ENCODE data around the gene IGFBP5. TPM values are rescaled to one million over a fixed set of nuclear protein-coding genes. Genes with fewer than 3 reads are reported as not detected.

The IGFBP5 gene, protein sequence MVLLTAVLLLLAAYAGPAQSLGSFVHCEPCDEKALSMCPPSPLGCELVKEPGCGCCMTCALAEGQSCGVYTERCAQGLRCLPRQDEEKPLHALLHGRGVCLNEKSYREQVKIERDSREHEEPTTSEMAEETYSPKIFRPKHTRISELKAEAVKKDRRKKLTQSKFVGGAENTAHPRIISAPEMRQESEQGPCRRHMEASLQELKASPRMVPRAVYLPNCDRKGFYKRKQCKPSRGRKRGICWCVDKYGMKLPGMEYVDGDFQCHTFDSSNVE
- 1,000 to 10,000 TPM in 2 of 4 donors, 100 to 1,000 TPM in 2; 178 to 1,859 (median 1,369) TPM for total RNA-seq

DNA sequence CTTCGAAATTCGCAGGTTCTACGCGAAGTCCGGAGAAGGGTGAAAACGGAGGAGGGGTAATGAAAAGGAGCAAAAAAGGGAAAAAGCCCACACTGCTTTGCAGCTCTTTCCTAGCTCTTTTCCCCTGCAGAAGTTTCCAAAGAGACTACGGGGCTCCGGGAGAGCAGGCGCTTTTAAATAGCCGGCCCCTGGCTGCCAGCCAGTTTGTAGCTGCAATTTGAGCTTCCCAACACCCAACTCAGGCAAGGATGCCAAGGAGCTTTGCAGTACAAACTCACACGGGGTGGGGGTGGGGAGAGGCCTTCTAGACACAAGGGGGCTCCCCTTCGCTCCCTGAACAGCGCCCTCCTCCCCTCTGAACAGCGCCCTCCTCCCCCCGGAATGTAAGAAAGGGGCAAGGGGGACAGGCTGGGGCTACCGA is at the start of gene IGFBP5:
TSS of gene IGFBP5 (minus strand) at position 149 of the 421 bp plus-strand sequence. CDS start 774 bp downstream, outside the sequence.
- peaks cover 0 to 86% (median 24%) of the 10 kb centered on the region in 4 donors for H3K4me1 ChIP-seq
- 3 to 7% methylated on average over 15 to 16 of the region's 16 CpGs for WGBS, 2 donors

DNA sequence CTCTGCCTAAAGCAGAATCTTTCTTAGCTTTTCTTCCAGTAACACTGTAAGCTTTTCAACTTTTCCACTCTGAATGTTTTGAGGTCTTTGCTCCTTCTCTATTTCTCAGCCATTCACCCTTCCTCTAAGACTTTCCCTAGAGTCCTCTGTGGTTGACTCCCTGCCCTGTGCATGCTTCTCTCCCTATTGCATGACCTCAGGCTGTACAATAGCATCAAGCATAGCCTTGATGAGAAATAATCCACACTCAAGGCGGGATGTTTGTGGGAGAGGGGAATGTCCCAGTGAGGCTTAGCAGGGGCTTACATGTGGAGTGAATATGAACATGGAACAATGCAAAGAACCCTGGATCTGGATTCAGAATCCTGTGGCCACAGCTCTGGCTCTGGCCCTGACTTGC is 48.4 kb upstream of the IGFBP5 start:
- DNase-seq (ENCODE audit: low spot score in 2 of 2): no peak

More for the DNA sequence above, at the start of gene IGFBP5:
- no peaks in the 10 kb centered on the region for H3K36me3 ChIP-seq
- TF ChIP-seq, protein P1, sequence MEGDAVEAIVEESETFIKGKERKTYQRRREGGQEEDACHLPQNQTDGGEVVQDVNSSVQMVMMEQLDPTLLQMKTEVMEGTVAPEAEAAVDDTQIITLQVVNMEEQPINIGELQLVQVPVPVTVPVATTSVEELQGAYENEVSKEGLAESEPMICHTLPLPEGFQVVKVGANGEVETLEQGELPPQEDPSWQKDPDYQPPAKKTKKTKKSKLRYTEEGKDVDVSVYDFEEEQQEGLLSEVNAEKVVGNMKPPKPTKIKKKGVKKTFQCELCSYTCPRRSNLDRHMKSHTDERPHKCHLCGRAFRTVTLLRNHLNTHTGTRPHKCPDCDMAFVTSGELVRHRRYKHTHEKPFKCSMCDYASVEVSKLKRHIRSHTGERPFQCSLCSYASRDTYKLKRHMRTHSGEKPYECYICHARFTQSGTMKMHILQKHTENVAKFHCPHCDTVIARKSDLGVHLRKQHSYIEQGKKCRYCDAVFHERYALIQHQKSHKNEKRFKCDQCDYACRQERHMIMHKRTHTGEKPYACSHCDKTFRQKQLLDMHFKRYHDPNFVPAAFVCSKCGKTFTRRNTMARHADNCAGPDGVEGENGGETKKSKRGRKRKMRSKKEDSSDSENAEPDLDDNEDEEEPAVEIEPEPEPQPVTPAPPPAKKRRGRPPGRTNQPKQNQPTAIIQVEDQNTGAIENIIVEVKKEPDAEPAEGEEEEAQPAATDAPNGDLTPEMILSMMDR (IDR thresholded peaks at IDR 0.05): peak in 2 of 5 experiments; percentile 8 to 37
- TF ChIP-seq EP300 (IDR thresholded peaks at IDR 0.05): peak in 1 of 2 donors; percentile 94
- peak in 1 of 2 donors; percentile 74 for TF ChIP-seq POLR2A (IDR thresholded peaks at IDR 0.05)
- no peaks in the 10 kb centered on the region for H3K9me3 ChIP-seq
- H3K27me3 ChIP-seq: peaks cover 0 to 8% of the 10 kb centered on the region in 2 donors
- H3K4me3 ChIP-seq: peak within 1 kb of the TSS; percentile 48 to 69 (median 56)
- H3K27ac ChIP-seq: peak within 1 kb of the TSS; percentile 66 to 96 (median 82)
- DNase-seq (ENCODE audit: low spot score in 2 of 2): peak; percentile 88 to 91

DNA sequence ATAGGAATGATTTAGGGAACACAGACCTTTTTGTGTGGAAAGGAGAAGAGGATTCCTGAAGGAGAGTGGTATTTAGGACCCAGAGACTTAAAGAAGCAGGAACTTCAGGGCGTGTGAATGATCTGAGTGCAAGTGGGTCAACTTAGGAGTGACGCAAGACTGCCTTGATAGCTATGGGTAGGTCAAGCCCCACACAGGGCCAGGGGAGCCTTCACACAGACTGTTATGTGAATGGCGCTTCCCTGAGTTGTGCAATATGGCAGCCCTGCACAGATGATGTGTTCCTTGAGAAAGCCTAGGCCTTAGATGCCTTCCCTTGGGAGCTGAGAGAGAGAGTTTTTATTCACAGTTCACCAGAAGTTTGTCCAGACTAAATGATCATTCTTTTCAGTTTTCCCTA is 47.1 kb upstream of the IGFBP5 start:
- Histone ChIP-seq H3K27ac (no peak overlapping the region), H3K27me3 (no peaks in the 10 kb centered on the region), H3K36me3 (no peaks in the 10 kb centered on the region), H3K4me3 (no peak overlapping the region), H3K9me3 (no peaks in the 10 kb centered on the region), H3K4me1 (peaks cover 0 to 22% (median 2%) of the 10 kb centered on the region in 4 donors)
- peak; percentile 65 to 69 for DNase-seq (ENCODE audit: low spot score in 2 of 2)
- 70 to 88% methylated on average over 3 of the region's 3 CpGs for WGBS, 2 donors
- TF ChIP-seq, protein P1 (IDR thresholded peaks at IDR 0.05): no peak
- TF ChIP-seq POLR2A (IDR thresholded peaks at IDR 0.05) (no peak), EP300 (IDR thresholded peaks at IDR 0.05) (peak in 1 of 2 donors; percentile 91)

More for the DNA sequence above, 48.4 kb upstream of the IGFBP5 start:
- Histone ChIP-seq H3K4me1 (peaks cover 0 to 22% (median 2%) of the 10 kb centered on the region in 4 donors), H3K9me3 (no peaks in the 10 kb centered on the region), H3K36me3 (no peaks in the 10 kb centered on the region), H3K27me3 (no peaks in the 10 kb centered on the region), H3K27ac (peak overlapping the region in 1 of 4 donors; percentile 36), H3K4me3 (no peak overlapping the region)
- TF ChIP-seq POLR2A (IDR thresholded peaks at IDR 0.05) (no peak), EP300 (IDR thresholded peaks at IDR 0.05) (peak in 1 of 2 donors; percentile 24)
- TF ChIP-seq, protein P1 (IDR thresholded peaks at IDR 0.05): no peak
- WGBS, 2 donors: 43 to 75% methylated on average over 1 of the region's 1 CpG

DNA sequence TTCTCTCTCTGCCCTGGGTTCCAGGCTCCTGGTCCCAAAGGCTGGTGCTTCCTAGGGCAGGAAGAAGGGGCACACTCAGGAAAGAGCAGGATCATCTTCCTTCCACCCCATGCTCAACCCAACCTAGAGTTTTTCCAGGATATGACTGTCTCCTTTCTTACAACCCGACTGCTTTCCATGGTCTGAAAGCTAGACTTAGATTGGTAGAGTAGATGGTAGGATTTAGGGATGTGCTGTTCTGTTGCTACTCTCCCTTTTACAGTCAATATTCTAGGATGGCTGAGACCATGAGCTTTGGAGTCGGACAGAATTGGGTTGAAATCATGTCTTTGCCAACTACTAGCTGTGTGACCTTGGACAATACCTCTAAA is 45.9 kb upstream of the IGFBP5 start:
- TF ChIP-seq EP300 (IDR thresholded peaks at IDR 0.05) (no peak), POLR2A (IDR thresholded peaks at IDR 0.05) (no peak)
- TF ChIP-seq, protein P1 (IDR thresholded peaks at IDR 0.05): no peak
- Histone ChIP-seq H3K27ac (no peak overlapping the region), H3K4me1 (peaks cover 0 to 22% (median 2%) of the 10 kb centered on the region in 4 donors), H3K4me3 (no peak overlapping the region), H3K9me3 (no peaks in the 10 kb centered on the region), H3K36me3 (no peaks in the 10 kb centered on the region), H3K27me3 (no peaks in the 10 kb centered on the region)
- 80 to 88% methylated on average over 2 of the region's 2 CpGs for WGBS, 2 donors
- DNase-seq (ENCODE audit: low spot score in 2 of 2): no peak

DNA sequence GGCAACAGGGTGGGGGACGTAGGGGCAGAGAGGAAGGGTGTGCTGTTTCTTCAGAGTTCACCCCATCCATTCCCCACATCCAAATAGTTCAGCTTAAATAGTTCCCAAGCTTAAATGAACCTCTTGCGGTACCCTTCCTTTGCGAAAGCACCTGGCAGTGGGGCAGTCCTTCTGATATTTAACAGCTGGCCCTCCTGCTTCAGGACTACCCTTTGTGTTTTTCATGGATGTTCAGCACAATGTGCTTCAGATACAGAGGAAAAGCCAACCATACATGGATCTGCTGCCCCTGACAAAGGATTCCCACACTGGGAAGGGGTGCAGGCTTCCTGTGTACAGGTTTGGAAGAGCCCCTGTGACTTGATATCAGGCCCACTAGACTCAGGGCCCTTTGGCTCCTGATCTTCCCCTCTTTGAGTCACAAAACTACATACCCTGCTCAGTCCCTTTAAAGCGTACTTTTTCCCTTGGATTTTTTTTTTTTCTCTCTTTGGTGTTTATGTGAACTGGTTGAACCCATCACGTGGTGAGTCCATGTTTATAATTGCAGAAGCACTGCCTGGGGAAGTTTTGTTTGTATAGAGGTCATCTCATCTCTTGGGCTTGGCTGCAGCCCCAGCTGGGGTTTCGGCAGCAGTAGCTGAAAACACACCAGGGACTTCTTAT is 45.3 kb upstream of the IGFBP5 start:
- no peak for DNase-seq (ENCODE audit: low spot score in 2 of 2)
- Histone ChIP-seq H3K9me3 (no peaks in the 10 kb centered on the region), H3K36me3 (no peaks in the 10 kb centered on the region), H3K27me3 (no peaks in the 10 kb centered on the region), H3K27ac (no peak overlapping the region), H3K4me1 (peaks cover 0 to 22% (median 2%) of the 10 kb centered on the region in 4 donors), H3K4me3 (no peak overlapping the region)
- TF ChIP-seq POLR2A (IDR thresholded peaks at IDR 0.05): no peak
- TF ChIP-seq, protein P1 (IDR thresholded peaks at IDR 0.05): no peak
- 62 to 67% methylated on average over 6 of the region's 6 CpGs for WGBS, 2 donors

All from tibial nerve (tissue), 4 donors.